HG02763 (cell line): ENCODE measurements around the gene SNRPE.

Experiments
- ATAC-seq: cut with Tn5 transposase; IDR thresholded peaks from one replicate; pipeline ENCODE4 v1.9.1; 2021; ENCODE audit warnings: mild to moderate bottlenecking, moderate library complexity; ENCODE audit not compliant: unreplicated experiment

SNRPE gene

DNA sequence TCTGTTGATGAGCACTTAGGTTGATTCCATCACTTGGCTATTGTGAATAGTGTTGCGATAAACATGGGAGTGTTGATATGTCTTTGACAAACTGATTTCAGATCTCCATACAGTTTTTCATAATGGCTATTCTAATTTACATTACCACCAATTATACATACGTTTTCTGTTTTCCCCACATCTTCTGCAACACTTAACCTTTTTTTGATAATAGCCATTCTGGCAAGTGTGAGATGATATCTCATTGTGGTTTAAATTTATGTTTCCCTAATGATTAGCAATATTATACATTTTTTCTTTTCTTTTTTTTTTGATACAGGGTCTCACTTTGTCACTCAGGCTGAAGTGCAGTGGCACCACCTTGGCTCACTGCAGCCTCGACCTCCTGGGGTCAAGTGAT, 17.0 kb downstream of the SNRPE start:
- no peak for ATAC-seq

DNA sequence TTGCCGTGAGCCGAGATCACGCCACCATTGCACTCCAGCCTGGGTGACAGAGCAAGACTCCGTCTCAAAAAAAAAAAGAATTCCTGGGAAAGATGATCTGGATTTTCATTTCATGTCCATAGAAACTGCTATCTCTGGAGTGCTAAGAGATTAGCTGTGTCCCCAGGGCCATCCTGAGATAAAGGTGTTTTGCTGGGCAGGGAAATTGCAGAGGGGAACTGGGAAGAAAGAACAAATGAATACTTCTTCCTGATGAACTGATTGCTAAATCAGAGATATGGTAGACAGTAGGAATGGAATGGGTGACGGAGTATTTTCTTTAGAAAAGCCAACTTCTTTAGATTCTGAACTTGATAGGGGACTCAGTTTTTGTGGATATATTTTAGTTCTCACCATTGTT, 19.2 kb downstream of the SNRPE start:
- no peak for ATAC-seq

DNA sequence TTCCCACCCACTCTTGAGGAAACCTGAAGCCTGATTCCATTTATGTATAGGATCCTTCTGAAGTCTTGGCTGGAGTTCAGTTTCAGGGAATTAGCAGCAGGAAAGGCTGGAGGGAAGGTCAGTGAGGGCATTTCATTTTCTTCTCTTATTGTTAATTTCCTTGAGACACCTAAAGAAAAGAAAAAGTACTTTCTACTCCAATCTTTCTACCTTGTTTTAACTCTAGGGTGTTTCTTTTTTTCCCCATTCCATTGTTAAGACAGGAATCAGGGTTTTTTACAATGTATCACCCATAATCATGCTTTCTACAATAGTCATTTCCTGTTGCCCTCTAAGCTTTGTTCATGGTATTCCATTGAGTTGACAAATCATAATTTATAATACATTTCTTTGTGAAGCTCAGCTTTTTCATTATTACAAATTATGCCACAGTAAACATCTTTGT, 27.4 kb downstream of the SNRPE start:
- no peak for ATAC-seq

DNA sequence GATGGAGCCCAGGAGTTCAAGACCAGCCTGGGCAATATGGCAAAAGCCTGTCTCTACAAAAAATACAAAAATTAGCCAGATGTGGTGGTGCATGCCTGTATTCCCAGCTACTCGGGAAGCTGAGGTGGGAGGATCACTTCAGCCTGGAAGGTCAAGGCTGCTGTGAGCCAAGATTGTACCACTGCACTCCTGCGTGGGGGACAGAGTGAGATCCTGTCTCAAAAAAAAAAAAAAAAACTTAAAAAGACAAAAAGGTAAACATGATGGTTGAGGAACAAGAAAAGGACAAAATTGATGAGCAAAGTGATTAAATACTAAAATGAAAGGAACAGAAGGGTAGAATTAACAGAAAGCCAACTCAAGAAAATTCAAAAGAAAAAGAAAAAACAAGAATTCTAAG, 30.6 kb downstream of the SNRPE start:
- ATAC-seq, result no peak

DNA sequence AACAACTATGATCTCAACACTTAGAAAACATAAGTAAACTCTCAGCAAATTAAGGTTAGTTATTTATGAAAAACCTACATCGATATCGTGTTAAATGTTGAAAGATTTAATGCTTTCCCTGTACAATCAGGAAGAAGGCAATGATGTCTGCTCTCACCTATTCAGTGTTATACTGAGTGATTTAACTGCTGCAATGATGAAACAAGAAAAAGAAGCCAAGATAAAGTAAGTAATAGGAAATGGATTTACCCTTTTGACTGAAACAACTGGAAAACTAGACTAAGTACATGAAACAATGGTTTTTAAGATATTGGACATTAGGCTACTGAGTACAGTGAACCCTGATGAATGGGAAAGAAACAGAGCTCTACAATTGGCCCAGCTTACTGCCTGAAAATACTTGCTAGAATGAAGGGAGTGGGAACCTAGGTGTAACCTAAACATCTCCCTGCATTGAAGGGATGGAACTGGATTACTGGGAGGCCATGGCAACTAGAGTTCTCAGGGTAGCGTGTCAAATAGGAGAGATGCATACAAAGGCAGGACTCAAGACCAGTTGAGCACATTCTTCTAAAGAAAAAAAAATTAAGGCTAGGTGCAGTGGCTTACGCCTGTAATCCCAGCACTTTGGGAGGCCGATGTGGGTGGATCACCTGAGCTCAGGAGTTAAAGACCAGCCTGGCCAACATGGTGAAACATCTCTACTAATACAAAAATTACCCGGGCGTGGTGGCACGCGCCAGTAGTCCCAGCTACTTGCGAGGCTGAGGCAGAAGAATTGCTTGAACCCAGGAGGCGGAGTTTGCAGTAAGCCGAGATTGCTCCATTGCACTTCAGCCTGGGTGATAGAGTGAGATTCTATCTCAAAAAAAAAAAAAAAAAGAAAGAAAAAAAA, 37.3 kb downstream of the SNRPE start:
- no peak for ATAC-seq

DNA sequence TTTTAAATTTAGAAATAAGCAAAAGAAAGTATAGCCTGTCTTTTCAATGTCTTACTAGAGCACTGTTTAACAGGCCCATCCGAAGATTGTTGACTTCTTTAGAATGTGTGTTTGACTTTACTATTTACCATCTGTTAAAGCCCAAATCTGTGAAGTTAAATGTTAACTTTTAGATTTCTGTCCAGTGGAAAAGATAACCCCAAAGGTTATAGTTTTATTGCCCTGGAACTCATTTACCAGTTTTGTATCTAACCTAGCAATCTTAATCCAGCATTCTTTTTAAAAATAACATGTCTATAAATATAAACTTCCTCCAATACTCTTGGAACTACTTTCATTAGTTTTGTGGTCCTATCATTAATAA, 37.9 kb downstream of the SNRPE start:
- no peak for ATAC-seq

DNA sequence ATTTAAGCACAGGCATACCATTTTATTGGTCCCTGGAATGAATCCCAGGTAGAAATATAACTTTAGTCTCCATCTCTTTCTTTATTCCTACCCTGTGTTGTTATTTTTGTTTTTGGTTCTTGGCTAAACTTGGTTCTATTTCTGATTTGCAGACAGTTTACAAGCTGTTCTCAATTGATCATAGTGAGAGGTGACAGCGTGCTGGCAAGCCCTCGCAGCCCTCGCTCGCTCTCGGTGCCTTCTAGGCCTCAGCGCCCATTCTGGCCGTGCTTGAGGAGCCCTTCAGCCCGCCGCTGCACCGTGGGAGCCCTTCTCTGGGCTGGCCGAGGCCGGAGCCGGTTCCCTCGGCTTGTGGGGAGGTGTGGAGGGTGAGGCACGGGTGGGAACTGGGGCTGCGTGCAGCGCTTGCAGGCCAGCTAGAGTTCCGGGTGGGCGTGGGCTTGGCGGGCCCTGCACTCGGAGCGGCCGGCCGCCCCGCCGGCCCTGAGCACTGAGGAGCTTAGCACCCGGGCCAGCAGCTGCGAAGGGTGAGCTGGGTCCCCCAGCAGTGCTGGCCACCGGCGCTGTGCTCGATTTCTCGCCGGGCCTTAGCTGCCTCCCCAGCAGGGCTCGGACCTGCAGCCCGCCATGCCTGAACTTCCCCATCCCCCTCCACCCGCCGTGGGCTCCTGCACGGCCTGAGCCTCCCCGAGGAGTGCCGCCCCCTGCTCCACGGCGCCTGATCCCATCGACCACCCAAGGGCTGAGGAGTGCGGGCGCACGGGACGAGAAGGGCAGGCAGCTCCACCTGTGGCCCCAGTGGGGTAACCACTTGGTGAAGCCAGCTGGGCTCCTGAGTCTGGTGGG, 38.7 kb downstream of the SNRPE start:
- no peak for ATAC-seq

DNA sequence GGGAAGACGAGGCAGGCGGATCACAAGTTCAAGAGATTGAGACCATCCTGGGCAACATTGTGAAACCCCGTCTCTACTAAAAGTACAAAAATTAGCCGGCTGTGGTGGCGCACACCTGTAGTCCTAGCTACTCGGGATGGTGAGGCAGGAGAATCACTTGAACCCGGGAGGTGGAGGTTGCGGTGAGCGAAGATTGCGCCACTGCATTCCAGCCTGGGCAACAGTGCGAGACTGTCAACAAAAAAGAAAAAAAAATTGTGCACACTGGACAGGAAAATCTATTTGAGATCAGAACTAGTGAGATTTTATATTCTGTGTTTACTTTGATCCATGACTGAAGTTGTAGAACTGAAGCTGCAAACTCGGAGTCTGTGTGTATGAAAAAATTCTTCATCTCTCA, 40.2 kb downstream of the SNRPE start:
- ATAC-seq, result no peak

DNA sequence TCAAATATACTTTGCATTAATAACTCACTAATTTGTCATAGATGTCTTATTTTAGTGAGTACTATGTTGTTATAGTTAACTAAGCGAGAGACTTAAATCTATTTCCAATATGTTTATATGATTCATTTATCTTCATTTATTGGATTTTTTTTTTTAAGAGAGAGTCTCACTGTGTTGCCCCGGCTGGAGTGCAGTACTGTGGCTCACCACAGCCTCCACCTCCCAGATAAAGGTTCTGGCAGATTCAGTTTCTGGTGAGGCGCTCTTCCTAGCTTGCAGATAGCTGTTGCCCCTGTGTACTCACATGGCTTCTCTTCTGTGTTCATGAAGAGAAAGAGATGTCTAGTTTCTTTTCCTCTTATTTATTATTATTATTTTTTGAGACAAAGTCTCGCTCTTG, 43.9 kb downstream of the SNRPE start:
- ATAC-seq, result no peak

DNA sequence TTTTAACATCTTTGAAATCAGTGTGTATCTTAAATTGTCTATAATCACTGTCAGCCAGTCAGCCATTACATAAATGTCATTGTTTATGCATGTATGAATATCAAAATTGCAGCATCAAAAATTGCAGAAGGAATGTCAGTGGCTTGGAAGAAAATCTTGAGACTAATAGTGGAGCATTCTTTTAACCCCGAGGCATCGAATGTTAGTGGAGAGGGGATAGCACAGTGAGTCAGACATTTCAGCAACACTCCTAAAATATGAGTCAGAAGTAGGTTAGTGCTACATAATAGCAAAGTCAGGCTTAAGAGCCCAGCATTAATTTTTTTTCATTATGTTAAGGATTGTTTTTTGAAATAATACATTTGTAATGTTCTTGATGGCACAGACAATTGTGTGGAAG, 45.5 kb downstream of the SNRPE start:
- no peak for ATAC-seq

DNA sequence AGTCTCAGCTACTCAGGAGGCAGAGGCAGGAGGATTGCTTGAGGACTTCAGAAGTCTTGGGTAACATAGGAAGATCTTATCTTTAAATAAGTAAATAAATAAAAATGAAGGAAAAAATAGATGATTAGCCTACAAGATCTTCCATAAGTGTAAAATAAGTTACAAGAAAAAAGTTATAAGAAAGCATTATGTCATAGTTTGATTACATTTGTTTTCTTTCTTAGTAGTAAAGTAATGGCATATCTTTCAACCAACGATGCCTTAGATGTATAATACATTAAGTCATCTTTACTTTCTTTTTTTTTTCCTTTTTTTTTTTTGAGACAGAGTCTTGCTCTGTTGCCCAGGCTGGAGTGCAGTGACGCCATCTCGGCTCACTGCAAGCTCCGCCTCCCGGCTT, 46.5 kb downstream of the SNRPE start:
- no peak for ATAC-seq

DNA sequence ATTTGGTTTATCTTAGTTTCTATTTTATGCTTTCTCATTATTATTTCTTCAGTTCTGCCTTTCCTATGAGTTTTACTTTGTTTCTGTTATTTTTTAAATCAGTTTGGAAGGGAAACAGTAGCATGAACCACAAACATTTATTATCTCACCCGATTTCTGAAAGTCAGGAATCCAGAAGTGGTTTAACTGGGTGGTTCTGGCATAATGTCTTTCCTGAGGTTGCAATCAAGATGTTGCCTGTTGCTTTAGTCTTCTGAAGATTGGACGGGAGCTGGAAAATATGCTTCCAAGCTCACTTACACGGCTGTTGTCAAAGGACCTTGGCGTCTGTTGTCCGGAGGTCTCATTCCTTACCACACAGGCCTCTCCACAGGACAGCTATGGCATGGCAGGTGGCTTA, 50.4 kb downstream of the SNRPE start:
- no peak for ATAC-seq

DNA sequence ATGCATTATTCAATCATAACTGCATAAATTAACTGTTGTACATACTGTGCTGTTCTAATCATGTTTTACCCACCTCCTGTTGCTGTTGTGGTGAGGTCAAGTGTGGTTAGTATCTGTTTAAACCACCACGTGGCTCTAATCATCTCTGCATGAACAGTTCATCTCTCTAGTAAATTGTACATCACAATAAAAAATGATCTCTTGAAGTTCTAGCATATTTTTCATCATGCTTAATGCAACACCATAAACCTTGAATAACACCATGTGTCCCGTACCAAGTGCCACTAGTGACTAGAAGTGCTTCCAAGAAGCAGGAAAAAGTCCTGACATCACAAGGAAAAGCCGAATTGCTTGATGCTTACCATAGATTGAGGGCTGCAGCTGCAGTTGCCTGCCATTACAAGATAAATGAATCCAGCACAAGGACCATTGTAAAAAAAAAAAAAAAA, 51.7 kb downstream of the SNRPE start:
- no peak for ATAC-seq

DNA sequence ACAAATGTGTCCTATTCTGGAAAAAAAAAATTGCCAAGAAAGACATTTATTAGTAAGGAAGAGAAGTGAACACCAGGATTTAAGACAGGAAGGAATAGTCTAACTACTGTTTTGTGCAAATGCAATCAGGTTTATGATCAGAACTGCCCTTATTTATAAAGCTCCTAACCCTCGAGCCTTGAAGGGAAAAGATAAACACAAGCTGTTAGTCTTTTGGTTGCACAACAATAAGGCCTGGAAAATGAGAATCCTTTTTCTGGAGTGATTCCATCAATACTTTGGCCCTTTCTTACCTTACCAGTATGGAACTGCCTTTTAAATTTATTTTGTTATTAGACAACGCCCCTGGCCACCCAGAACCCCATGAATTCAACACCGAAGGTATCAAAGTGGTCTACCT, 52.9 kb downstream of the SNRPE start:
- ATAC-seq, result no peak

DNA sequence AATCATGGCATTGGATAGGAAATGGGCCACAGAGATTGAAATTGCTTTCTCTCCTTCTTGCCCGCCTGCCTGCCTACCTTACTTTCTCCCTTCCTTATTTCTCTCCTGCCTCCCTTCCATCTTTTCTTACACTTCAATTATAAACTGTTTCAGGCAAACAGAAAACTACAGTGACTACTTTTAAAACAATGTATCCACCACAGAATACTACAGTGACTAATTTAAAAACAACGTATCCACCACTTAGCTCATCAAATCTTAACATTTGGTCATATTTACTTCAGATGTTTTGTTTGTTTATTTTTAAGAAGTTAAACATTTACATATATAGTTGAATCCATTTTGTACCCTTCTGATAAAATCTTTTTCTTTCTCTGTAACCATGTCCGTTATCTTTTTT, 54.4 kb downstream of the SNRPE start:
- ATAC-seq, result no peak

DNA sequence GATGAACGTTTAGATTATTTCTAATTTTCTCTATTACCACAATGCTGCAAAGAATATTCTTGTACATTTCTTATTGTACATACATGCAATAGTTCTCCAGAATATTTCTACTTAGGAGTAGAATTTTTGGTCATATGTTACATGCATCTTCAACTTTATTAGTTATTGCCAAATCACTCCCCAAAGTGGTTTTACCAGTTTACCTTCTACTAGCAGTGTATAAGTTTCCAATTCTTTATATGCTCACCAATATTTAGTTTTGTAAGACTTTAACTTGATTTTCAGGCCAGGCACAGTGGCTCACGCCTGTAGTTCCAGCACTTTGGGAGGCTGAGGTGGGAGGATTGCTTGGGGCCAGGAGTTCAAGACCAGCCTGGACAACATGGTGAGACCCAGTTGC, 55.4 kb downstream of the SNRPE start:
- ATAC-seq, result no peak
